ENCODE measurements around the gene IFRD2. TPM values are rescaled to one million over a fixed set of nuclear protein-coding genes. Genes with fewer than 3 reads are reported as not detected.

The IFRD2 gene
- total RNA-seq, 1 experiment from 2014 or later, result 223 TPM

DNA sequence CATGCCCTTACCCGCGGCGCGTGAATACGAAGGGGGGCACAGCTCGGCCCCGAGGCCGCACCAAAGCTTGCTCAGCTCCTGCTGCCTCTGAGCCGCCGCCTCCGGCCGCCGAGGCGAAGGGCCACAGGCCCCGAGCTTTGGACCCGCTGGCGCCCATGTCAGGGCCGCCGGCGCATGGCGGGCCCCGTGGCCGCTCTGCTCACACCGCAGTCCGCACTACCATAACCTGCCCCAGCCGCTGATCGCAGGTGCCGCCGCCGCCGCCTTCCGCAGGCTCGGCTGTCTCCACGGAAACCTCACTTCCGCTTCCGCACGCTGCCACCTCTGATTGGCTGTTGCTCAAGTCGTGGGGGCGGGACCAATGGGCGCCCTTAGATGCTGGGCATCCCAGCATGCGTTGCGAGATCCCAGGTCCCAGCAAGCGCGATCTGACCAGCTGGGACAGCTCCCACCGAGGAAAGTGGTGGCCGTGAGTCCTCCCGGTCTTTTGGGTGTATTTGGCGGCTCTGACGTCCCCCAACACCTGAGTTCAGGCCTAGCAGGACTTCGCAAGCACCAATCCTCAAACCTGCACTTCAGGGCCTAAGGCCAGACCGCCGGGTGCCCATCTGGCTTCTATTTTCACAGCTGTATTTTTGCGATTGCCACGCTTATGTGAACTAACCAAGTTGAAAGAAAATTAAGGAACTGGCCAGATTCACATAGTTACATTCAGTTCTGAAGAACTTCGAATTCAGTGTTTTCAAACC lies 35.9 kb upstream of the IFRD2 start, which contains the start of gene TUSC2:
TSS of gene TUSC2 (minus strand) at position 281 of the 749 bp plus-strand sequence. CDS start at position 157, 124 bp downstream.
- Histone ChIP-seq H3K27me3 (ENCODE audit: low read length) (no peaks in the 10 kb centered on the region), H3K4me3 (ENCODE audit: low read length) (peak within 1 kb of the TSS; percentile 96), H3K36me3 (ENCODE audit: low read depth, low read length) (peaks cover 26% of the 10 kb centered on the region; the same call in 1 of the 2 replicates), H4K20me1 (ENCODE audit: low read length) (no peaks in the 10 kb centered on the region), H3K4me1 (ENCODE audit: insufficient read depth, low read length) (peaks cover 10% of the 10 kb centered on the region; the same call in 1 of the 2 replicates), H3K27ac (ENCODE audit: low read length) (peak within 1 kb of the TSS; percentile 4; the same call in 1 of the 2 replicates), H3K9me3 (ENCODE audit: low read length) (no peaks in the 10 kb centered on the region), H3K4me2 (ENCODE audit: low read length) (peak within 1 kb of the TSS; percentile 78), H3K79me2 (ENCODE audit: low read length) (peaks cover 32% of the 10 kb centered on the region), H2AFZ (ENCODE audit: low read length) (peak within 1 kb of the TSS; percentile 66), H3F3A (ENCODE audit: low read length, unreplicated experiment) (no peaks in the 10 kb centered on the region), H3K9ac (ENCODE audit: low read length) (peak within 1 kb of the TSS; percentile 92), H3K9me2 (replicated peaks; ENCODE audit: low read length) (no peaks in the 10 kb centered on the region)
- TF ChIP-seq, protein P1, sequence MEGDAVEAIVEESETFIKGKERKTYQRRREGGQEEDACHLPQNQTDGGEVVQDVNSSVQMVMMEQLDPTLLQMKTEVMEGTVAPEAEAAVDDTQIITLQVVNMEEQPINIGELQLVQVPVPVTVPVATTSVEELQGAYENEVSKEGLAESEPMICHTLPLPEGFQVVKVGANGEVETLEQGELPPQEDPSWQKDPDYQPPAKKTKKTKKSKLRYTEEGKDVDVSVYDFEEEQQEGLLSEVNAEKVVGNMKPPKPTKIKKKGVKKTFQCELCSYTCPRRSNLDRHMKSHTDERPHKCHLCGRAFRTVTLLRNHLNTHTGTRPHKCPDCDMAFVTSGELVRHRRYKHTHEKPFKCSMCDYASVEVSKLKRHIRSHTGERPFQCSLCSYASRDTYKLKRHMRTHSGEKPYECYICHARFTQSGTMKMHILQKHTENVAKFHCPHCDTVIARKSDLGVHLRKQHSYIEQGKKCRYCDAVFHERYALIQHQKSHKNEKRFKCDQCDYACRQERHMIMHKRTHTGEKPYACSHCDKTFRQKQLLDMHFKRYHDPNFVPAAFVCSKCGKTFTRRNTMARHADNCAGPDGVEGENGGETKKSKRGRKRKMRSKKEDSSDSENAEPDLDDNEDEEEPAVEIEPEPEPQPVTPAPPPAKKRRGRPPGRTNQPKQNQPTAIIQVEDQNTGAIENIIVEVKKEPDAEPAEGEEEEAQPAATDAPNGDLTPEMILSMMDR (conservative IDR thresholded peaks at IDR 0.05; ENCODE audit: low read depth, low read length), result no peak
- TF ChIP-seq EZH2phosphoT487 (IDR thresholded peaks at IDR 0.05; ENCODE audit: borderline replicate concordance, low read length) (no peak), EZH2 (IDR thresholded peaks at IDR 0.05; ENCODE audit: low read length, unreplicated experiment) (no peak)
- BruUV-seq (replicated peaks), result no TSS peak
- ATAC-seq (peak; percentile 90), DNase-seq (peak; percentile 99)
- intact Hi-C loops (cut with micrococcal nuclease), result no loop called here
- ChIA-PET POLR2A (ENCODE audit: unreplicated experiment) (interaction anchor here (0.7 to 1.7 kb wide), 3 partner anchors 9 to 13 kb away, joined by 3 to 14 read pairs (median 3); no protein-coding TSS in a partner anchor), CTCF (interaction anchor here (0.5 to 1.0 kb wide), 7 partner anchors 9 to 974 kb away, joined by 3 to 10 read pairs (median 5); no protein-coding TSS in a partner anchor)

DNA sequence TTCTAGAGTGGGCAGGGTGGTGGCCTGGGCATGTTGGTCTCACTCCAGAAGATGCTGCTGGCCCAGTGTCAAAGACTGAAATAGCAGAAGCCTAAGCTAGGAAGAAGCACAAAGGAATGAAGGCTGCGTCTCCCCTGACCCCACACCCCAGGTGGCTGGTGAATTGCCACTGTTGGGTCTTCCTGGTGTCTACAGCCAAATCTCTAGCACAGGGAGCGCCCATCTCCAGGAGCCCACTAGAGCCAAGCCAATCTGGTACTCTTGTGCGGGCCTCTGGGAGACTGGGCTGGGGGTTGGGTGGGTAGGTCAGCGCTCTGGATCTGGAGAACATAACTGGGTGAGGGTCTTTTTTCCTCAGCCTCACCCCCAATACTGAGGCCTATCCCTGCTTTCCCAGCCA lies 34.9 kb upstream of the IFRD2 start:
- TF ChIP-seq EZH2phosphoT487 (IDR thresholded peaks at IDR 0.05; ENCODE audit: borderline replicate concordance, low read length) (no peak), EZH2 (IDR thresholded peaks at IDR 0.05; ENCODE audit: low read length, unreplicated experiment) (no peak)
- TF ChIP-seq, protein P1 (conservative IDR thresholded peaks at IDR 0.05; ENCODE audit: low read depth, low read length), result no peak
- Histone ChIP-seq H3K4me3 (ENCODE audit: low read length) (peak overlapping the region; percentile 96), H3K4me1 (ENCODE audit: insufficient read depth, low read length) (peaks cover 10% of the 10 kb centered on the region; the same call in 1 of the 2 replicates), H2AFZ (ENCODE audit: low read length) (no peak overlapping the region), H3K27ac (ENCODE audit: low read length) (no peak overlapping the region), H3K79me2 (ENCODE audit: low read length) (peaks cover 22% of the 10 kb centered on the region), H3K27me3 (ENCODE audit: low read length) (no peaks in the 10 kb centered on the region), H3K9ac (ENCODE audit: low read length) (peak overlapping the region; percentile 92), H3F3A (ENCODE audit: low read length, unreplicated experiment) (no peaks in the 10 kb centered on the region), H3K9me3 (ENCODE audit: low read length) (no peaks in the 10 kb centered on the region), H3K36me3 (ENCODE audit: low read depth, low read length) (peaks cover 24% of the 10 kb centered on the region; the same call in 1 of the 2 replicates), H4K20me1 (ENCODE audit: low read length) (no peaks in the 10 kb centered on the region), H3K9me2 (replicated peaks; ENCODE audit: low read length) (no peaks in the 10 kb centered on the region), H3K4me2 (ENCODE audit: low read length) (peak overlapping the region; percentile 78)
- CTCF ChIA-PET, result interaction anchor here (0.6 to 1.0 kb wide), 3 partner anchors 10 to 973 kb away, joined by 3 to 8 read pairs (median 4); no protein-coding TSS in a partner anchor
- no peak for DNase-seq
- no peak for ATAC-seq
- BruUV-seq (replicated peaks), result TSS peak; percentile 30
- POLR2A ChIA-PET (ENCODE audit: unreplicated experiment), result interaction anchor here (1.7 kb wide), 1 partner anchor 10 kb away, joined by 14 read pairs; no protein-coding TSS in a partner anchor
- intact Hi-C loops (cut with micrococcal nuclease), result no loop called here
